ENCODE results near the gene ZNF175. TPM values are rescaled to one million over a fixed set of nuclear protein-coding genes. Genes with fewer than 3 reads are reported as not detected.

Gene ZNF175
- total RNA-seq, 6 donors from 2014 or later, result 5.3 to 23.3 (median 12.0) TPM

- peaks cover 0 to 2% (median under 1%) of the 10 kb centered on the region in 4 donors for H3K4me1 ChIP-seq
- WGBS, 2 donors, result 46 to 64% methylated on average over 8 of the region's 8 CpGs
- no peak overlapping the region for H3K27ac ChIP-seq
- ATAC-seq (ENCODE audit: low FRiP score in 2 of 2) (no peak), DNase-seq (no peak)
- peaks cover 0 to 3% (median 0%) of the 10 kb centered on the region in 4 donors for H3K27me3 ChIP-seq
- no peak for TF ChIP-seq POLR2AphosphoS5 (IDR thresholded peaks at IDR 0.05)
- no peak for TF ChIP-seq CTCF (IDR thresholded peaks at IDR 0.05)
- TF ChIP-seq EP300 (IDR thresholded peaks at IDR 0.05), result no peak
- TF ChIP-seq POLR2A (IDR thresholded peaks at IDR 0.05), result no peak
- H3K9me3 ChIP-seq, result no peaks in the 10 kb centered on the region
- H3K36me3 ChIP-seq, result no peaks in the 10 kb centered on the region
- no peak overlapping the region for H3K4me3 ChIP-seq
Observed at GRCh38 chr19:51566489-51567100, 4.5 kb upstream of the ZNF175 start.

- ATAC-seq (ENCODE audit: low FRiP score in 2 of 2), result no peak
- Histone ChIP-seq H3K4me1 (peaks cover 8 to 11% (median 10%) of the 10 kb centered on the region in 4 donors), H3K27ac (no peak overlapping the region), H3K27me3 (peaks cover 0 to 3% (median 0%) of the 10 kb centered on the region in 4 donors), H3K36me3 (no peaks in the 10 kb centered on the region), H3K4me3 (no peak overlapping the region), H3K9me3 (no peaks in the 10 kb centered on the region)
- WGBS, 2 donors, result 82 to 87% methylated on average over 4 of the region's 4 CpGs
- DNase-seq, result no peak
- no peak for TF ChIP-seq POLR2A (IDR thresholded peaks at IDR 0.05)
- TF ChIP-seq POLR2AphosphoS5 (IDR thresholded peaks at IDR 0.05), result no peak
- no peak for TF ChIP-seq EP300 (IDR thresholded peaks at IDR 0.05)
- no peak for TF ChIP-seq CTCF (IDR thresholded peaks at IDR 0.05)
Observed at GRCh38 chr19:51567583-51567982, 3.5 kb upstream of the ZNF175 start.

- no peak for ATAC-seq (ENCODE audit: low FRiP score in 2 of 2)
- no peaks in the 10 kb centered on the region for H3K9me3 ChIP-seq
- H3K27me3 ChIP-seq, result peaks cover 0 to 3% (median 0%) of the 10 kb centered on the region in 4 donors
- H3K27ac ChIP-seq, result no peak overlapping the region
- peaks cover 11 to 18% (median 16%) of the 10 kb centered on the region in 4 donors for H3K4me1 ChIP-seq
- TF ChIP-seq POLR2A (IDR thresholded peaks at IDR 0.05), result no peak
- TF ChIP-seq CTCF (IDR thresholded peaks at IDR 0.05), result no peak
- TF ChIP-seq EP300 (IDR thresholded peaks at IDR 0.05), result no peak
- TF ChIP-seq POLR2AphosphoS5 (IDR thresholded peaks at IDR 0.05), result no peak
- H3K36me3 ChIP-seq, result peaks cover 0 to 4% (median 1%) of the 10 kb centered on the region in 4 donors
- H3K4me3 ChIP-seq, result no peak overlapping the region
- 73 to 89% methylated on average over 1 of the region's 1 CpG for WGBS, 2 donors
- no peak for DNase-seq
Observed at GRCh38 chr19:51568456-51568855, 2.6 kb upstream of the ZNF175 start.

- Histone ChIP-seq H3K27me3 (no peaks in the 10 kb centered on the region), H3K9me3 (no peaks in the 10 kb centered on the region), H3K36me3 (peaks cover 0 to 29% (median 6%) of the 10 kb centered on the region in 4 donors), H3K4me1 (peaks cover 11 to 18% (median 16%) of the 10 kb centered on the region in 4 donors), H3K27ac (peak overlapping the region; percentile 67 to 81 (median 79)), H3K4me3 (peak overlapping the region; percentile 64 to 84 (median 76))
- ATAC-seq (ENCODE audit: low FRiP score in 2 of 2), result no peak
- no peak for TF ChIP-seq POLR2AphosphoS5 (IDR thresholded peaks at IDR 0.05)
- TF ChIP-seq EP300 (IDR thresholded peaks at IDR 0.05), result no peak
- TF ChIP-seq POLR2A (IDR thresholded peaks at IDR 0.05), result no peak
- TF ChIP-seq CTCF (IDR thresholded peaks at IDR 0.05), result no peak
- DNase-seq, result no peak
- 3 to 4% methylated on average over 8 of the region's 8 CpGs for WGBS, 2 donors
Observed at GRCh38 chr19:51571599-51571998, 516 bp downstream of the ZNF175 start.

GRCh38 chr19:51572410-51572809, 1.3 kb downstream of the ZNF175 start:
- DNase-seq (no peak), ATAC-seq (ENCODE audit: low FRiP score in 2 of 2) (no peak)
- no peaks in the 10 kb centered on the region for H3K9me3 ChIP-seq
- peaks cover 11 to 18% (median 16%) of the 10 kb centered on the region in 4 donors for H3K4me1 ChIP-seq
- H3K36me3 ChIP-seq, result peaks cover 0 to 32% (median 6%) of the 10 kb centered on the region in 4 donors
- TF ChIP-seq EP300 (IDR thresholded peaks at IDR 0.05) (no peak), POLR2A (IDR thresholded peaks at IDR 0.05) (no peak), POLR2AphosphoS5 (IDR thresholded peaks at IDR 0.05) (no peak), CTCF (IDR thresholded peaks at IDR 0.05) (no peak)
- H3K27me3 ChIP-seq, result no peaks in the 10 kb centered on the region
- WGBS, 2 donors, result 42 to 54% methylated on average over 3 of the region's 3 CpGs
- H3K27ac ChIP-seq, result no peak overlapping the region
- H3K4me3 ChIP-seq, result peak overlapping the region in 3 of 4 donors; percentile 74 to 84 (median 79)
